CD14-positive monocyte (primary cell): ENCODE measurements around the gene PI4KA. TPM values are rescaled to one million over a fixed set of nuclear protein-coding genes. Genes with fewer than 3 reads are reported as not detected.
"Not testable (repeated sequence)": the region's sequence is repeated elsewhere in the genome, so short reads cannot be mapped to it uniquely, and the experiment has no call there.

Experiments
- DNase-seq, 3 donors: peaks; one replicate each; pipeline ENCODE4 v3.0.0-alpha.2; 2011 to 2022
- H2AFZ ChIP-seq: 2 replicates; pipeline ENCODE4 v1.6.0; 2012; ENCODE audit warnings: mild to moderate bottlenecking, low read depth, low read length, inconsistent platforms; ENCODE audit not compliant: insufficient read depth, poor library complexity, severe bottlenecking
- H3K27ac ChIP-seq, 2 donors: 1 replicate in 1 of 2; 2 replicates in 1 of 2; pipeline ENCODE4 v1.5.1; 2012 to 2013; ENCODE audit warnings: low read length in 2 of 2, control low read depth in 1 of 2, inconsistent platforms in 1 of 2, low read depth in 1 of 2, mild to moderate bottlenecking in 1 of 2
- H3K27me3 ChIP-seq, 2 donors: one replicate each; pipeline versions ENCODE4 v1.6.0 to v1.6.1; 2011 to 2013; ENCODE audit warnings: low read length in 2 of 2; ENCODE audit not compliant: control insufficient read depth in 2 of 2, insufficient read depth in 2 of 2
- H3K36me3 ChIP-seq, 2 donors: replicated peaks in 1 of 2; 1 replicate in 1 of 2; 2 replicates in 1 of 2; pipeline versions ENCODE4 v1.5.1 to v1.6.1; 2012 to 2013; ENCODE audit warnings: low read length in 2 of 2, control low read depth in 1 of 2, inconsistent platforms in 1 of 2, mild to moderate bottlenecking in 1 of 2; ENCODE audit not compliant: insufficient read depth in 2 of 2, control insufficient read depth in 1 of 2
- H3K4me1 ChIP-seq, 2 donors: 1 replicate in 1 of 2; 2 replicates in 1 of 2; pipeline versions ENCODE4 v1.5.1 to v1.6.1; 2012 to 2013; ENCODE audit warnings: low read length in 2 of 2, control low read depth in 1 of 2, inconsistent platforms in 1 of 2, mild to moderate bottlenecking in 1 of 2, moderate library complexity in 1 of 2; ENCODE audit not compliant: insufficient read depth in 2 of 2, control insufficient read depth in 1 of 2
- H3K4me2 ChIP-seq: replicated peaks from 2 replicates; pipeline ENCODE3; 2012; ENCODE audit warnings: low read length, moderate library complexity, mild to moderate bottlenecking; ENCODE audit not compliant: poor library complexity, severe bottlenecking; ENCODE audit errors: extremely low read depth
- H3K4me3 ChIP-seq, 3 experiments: fragments of 200-600 bp in 1 of 3; sonication (generic) in 1 of 3; replicated peaks in 1 of 3; 1 replicate in 2 of 3; 2 replicates in 1 of 3; pipeline ENCODE4 v1.5.1; 2011 to 2013; ENCODE audit warnings: low read length in 3 of 3, mild to moderate bottlenecking in 3 of 3, control low read depth in 2 of 3, low read depth in 2 of 3, inconsistent platforms in 1 of 3, moderate library complexity in 1 of 3
- H3K79me2 ChIP-seq: 2 replicates; pipeline ENCODE4 v1.6.0; 2012; ENCODE audit warnings: mild to moderate bottlenecking, control low read depth, inconsistent platforms, low read length, moderate library complexity; ENCODE audit not compliant: insufficient read depth
- H3K9ac ChIP-seq: 2 replicates; pipeline ENCODE4 v1.6.0; 2017; ENCODE audit warnings: low read length, mild to moderate bottlenecking; ENCODE audit not compliant: insufficient read depth, poor library complexity, severe bottlenecking
- H3K9me3 ChIP-seq, 2 donors: replicated peaks in 1 of 2; 1 replicate in 1 of 2; 2 replicates in 1 of 2; pipeline versions ENCODE4 v1.5.1 to v1.6.1; 2012 to 2013; ENCODE audit warnings: low read length in 2 of 2, control low read depth in 1 of 2; ENCODE audit not compliant: control insufficient read depth in 1 of 2, insufficient read depth in 1 of 2
- H4K20me1 ChIP-seq: 2 replicates; pipeline ENCODE4 v1.6.0; 2012; ENCODE audit warnings: mild to moderate bottlenecking, low read length, control low read depth, moderate library complexity; ENCODE audit not compliant: insufficient read depth
- H3K27ac Mint-ChIP-seq, 7 donors: one replicate each; pipeline ENCODE4 v1.8.0; 2020; ENCODE audit warnings: mild to moderate bottlenecking in 7 of 7, mixed read lengths in 7 of 7, moderate library complexity in 6 of 7, inconsistent platforms in 2 of 7
- H3K27me3 Mint-ChIP-seq, 3 donors: one replicate each; pipeline ENCODE4 v1.8.0; 2021 to 2022; ENCODE audit warnings: low read depth in 3 of 3, mild to moderate bottlenecking in 3 of 3, mixed read lengths in 3 of 3, moderate library complexity in 3 of 3, inconsistent platforms in 1 of 3
- H3K36me3 Mint-ChIP-seq, 2 donors: one replicate each; pipeline ENCODE4 v1.8.0; 2020; ENCODE audit warnings: mixed read lengths in 2 of 2, inconsistent platforms in 1 of 2, mild to moderate bottlenecking in 1 of 2
- H3K4me1 Mint-ChIP-seq: one replicate; pipeline ENCODE4 v1.8.0; 2020; ENCODE audit warnings: mild to moderate bottlenecking, mixed read lengths
- H3K4me3 Mint-ChIP-seq, 2 donors: one replicate each; pipeline ENCODE4 v1.8.0; 2020; ENCODE audit warnings: mild to moderate bottlenecking in 2 of 2, mixed read lengths in 2 of 2, moderate library complexity in 1 of 2
- H3K9me3 Mint-ChIP-seq, 7 donors: one replicate each; pipeline ENCODE4 v1.8.0; 2020 to 2022; ENCODE audit warnings: mixed read lengths in 7 of 7, mild to moderate bottlenecking in 6 of 7, moderate library complexity in 6 of 7, inconsistent platforms in 2 of 7
- WGBS: methylation state at CpG from one replicate; pipeline ENCODE4 v1.1.5; 2013; ENCODE audit warnings: missing lambda C conversion rate; ENCODE audit not compliant: insufficient coverage; 5-methylcytosine and 5-hydroxymethylcytosine counted together
- intact Hi-C, 2 donors: fragments of 100-400 bp; cut with micrococcal nuclease; formaldehyde crosslinking; loops; one replicate each; pipeline versions ENCODE4 v1.15.0 to v1.15.1; 2023
- polyA plus RNA-seq, 3 donors: library from polyadenylated mRNA; depleted of rRNA in 1 of 3; unstranded in 2 of 3; stranded (reverse) in 1 of 3; fragments of 300-500 nt in 2 of 3; fragments of >200 nt in 1 of 3; fragmentation: Illumina TruSeq in 2 of 3; gene quantifications; 1 replicate in 2 of 3; 2 replicates in 1 of 3; pipeline ENCODE4 v1.2.3, GENCODE V29; 2012 to 2021

The PI4KA gene
- polyA plus RNA-seq, 3 donors, result 22.8 to 74.4 (median 38.2) TPM

GRCh38 chr22:20703414-20703806, 155.2 kb downstream of the PI4KA start:
- intact Hi-C loops, result loop anchor here in 1 of 2 donors (5.0 to 10.0 kb wide), 2 partner anchors 276 to 1409 kb away; partner anchors contain the start of gene CLTCL1
- H3K4me3 ChIP-seq, result peak overlapping the region; percentile 21 to 75 (median 33)
- DNase-seq, result not testable (repeated sequence)

GRCh38 chr22:20702546-20703413, 155.8 kb downstream of the PI4KA start:
- peak overlapping the region; percentile 71 for H2AFZ ChIP-seq
- not testable (repeated sequence) for H4K20me1 ChIP-seq, H3K9me3 Mint-ChIP-seq, H3K36me3 ChIP-seq, H3K9me3 ChIP-seq, H3K79me2 ChIP-seq
- H3K9ac ChIP-seq, result peak overlapping the region; percentile 40
- intact Hi-C loops, result loop anchor here in 1 of 2 donors (5.0 to 10.0 kb wide), 2 partner anchors 275 to 1408 kb away; partner anchors contain the start of gene CLTCL1
- peak; percentile 92 to 95 (median 93) for DNase-seq
- peak overlapping the region; percentile 75 to 77 for H3K27ac ChIP-seq
- H3K27ac Mint-ChIP-seq, result peak overlapping the region; percentile 96 to 100 (median 98)
- H3K27me3 Mint-ChIP-seq, result peaks cover 17 to 27% (median 20%) of the 10 kb centered on the region in 3 donors
- 1% methylated on average over 15 of the region's 64 CpGs for WGBS
- peaks cover 16 to 20% of the 10 kb centered on the region in 2 donors for H3K36me3 Mint-ChIP-seq
- peak overlapping the region; percentile 63 for H3K4me2 ChIP-seq
- H3K27me3 ChIP-seq, result peaks cover 2 to 13% of the 10 kb centered on the region in 2 donors
- peaks cover 9 to 12% of the 10 kb centered on the region in 2 donors for H3K4me1 ChIP-seq
- peak overlapping the region; percentile 91 to 98 for H3K4me3 Mint-ChIP-seq
- peak overlapping the region; percentile 55 to 75 (median 69) for H3K4me3 ChIP-seq
- H3K4me1 Mint-ChIP-seq, result peaks cover 11% of the 10 kb centered on the region

More at GRCh38 chr22:20703414-20703806, 155.2 kb downstream of the PI4KA start:
- Histone ChIP-seq H3K27me3 (peaks cover 2 to 13% of the 10 kb centered on the region in 2 donors), H3K4me1 (peaks cover 9 to 12% of the 10 kb centered on the region in 2 donors), H3K4me2 (peak overlapping the region; percentile 63)
- Mint-ChIP-seq H3K27me3 (peaks cover 17 to 27% (median 20%) of the 10 kb centered on the region in 3 donors), H3K4me3 (peak overlapping the region; percentile 91 to 98), H3K4me1 (peaks cover 11% of the 10 kb centered on the region), H3K36me3 (peaks cover 19 to 25% of the 10 kb centered on the region in 2 donors), H3K27ac (peak overlapping the region in 1 of 7 donors; percentile 73)
- H3K9ac ChIP-seq, H3K9me3 Mint-ChIP-seq, H4K20me1 ChIP-seq, H2AFZ ChIP-seq, H3K9me3 ChIP-seq, H3K36me3 ChIP-seq, H3K27ac ChIP-seq, H3K79me2 ChIP-seq: not testable (repeated sequence)
- no CpG with 5 or more reads among the region's 25 CpGs for whole genome bisulfite sequencing

DNA sequence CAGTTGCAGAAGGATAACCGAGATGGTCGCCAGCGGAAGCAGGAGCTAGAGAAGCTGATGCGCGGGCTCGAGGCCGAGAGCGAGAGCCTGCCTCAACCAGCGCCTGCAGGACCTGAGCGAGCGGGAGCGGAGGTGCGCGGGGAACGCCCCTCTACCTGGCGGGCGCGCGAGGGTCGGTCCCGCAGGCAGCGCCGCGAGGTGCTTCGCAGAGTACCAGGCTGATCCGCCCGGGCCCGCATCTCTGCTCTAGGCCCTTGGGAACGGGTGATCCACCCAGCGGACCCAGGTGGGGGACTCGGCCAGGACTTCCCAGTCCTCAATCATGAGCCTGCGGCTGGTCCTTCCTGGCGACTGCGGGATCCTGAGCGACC, 156.5 kb downstream of the PI4KA start:
- not testable (repeated sequence) for H3K79me2 ChIP-seq, H3K9me3 ChIP-seq, DNase-seq, H3K36me3 ChIP-seq, H4K20me1 ChIP-seq, H3K9me3 Mint-ChIP-seq
- Histone ChIP-seq H3K4me2 (peak overlapping the region; percentile 63), H3K27me3 (peaks cover 2 to 13% of the 10 kb centered on the region in 2 donors), H3K4me3 (peak overlapping the region; percentile 55 to 75 (median 69)), H3K27ac (peak overlapping the region in 1 of 2 donors; percentile 75), H2AFZ (peak overlapping the region; percentile 71), H3K4me1 (peaks cover 12% of the 10 kb centered on the region in 2 donors), H3K9ac (peak overlapping the region; percentile 40)
- H3K4me3 Mint-ChIP-seq, result peak overlapping the region; percentile 91 to 98
- no CpG with 5 or more reads among the region's 35 CpGs for WGBS
- H3K27me3 Mint-ChIP-seq, result peaks cover 16 to 25% (median 20%) of the 10 kb centered on the region in 3 donors
- peak overlapping the region in 6 of 7 donors; percentile 57 to 99 (median 97) for H3K27ac Mint-ChIP-seq
- H3K4me1 Mint-ChIP-seq, result peaks cover 12% of the 10 kb centered on the region
- intact Hi-C loops, result loop anchor here in 1 of 2 donors (5.0 to 10.0 kb wide), 2 partner anchors 275 to 1407 kb away; partner anchors contain the start of gene CLTCL1
- H3K36me3 Mint-ChIP-seq, result peaks cover 13 to 15% of the 10 kb centered on the region in 2 donors

GRCh38 chr22:20701680-20702136, 156.9 kb downstream of the PI4KA start:
- Histone ChIP-seq H3K4me2 (peak overlapping the region; percentile 63), H3K27me3 (peaks cover 2 to 13% of the 10 kb centered on the region in 2 donors), H2AFZ (peak overlapping the region; percentile 56), H3K4me1 (peaks cover 12 to 14% of the 10 kb centered on the region in 2 donors), H3K4me3 (peak overlapping the region; percentile 55 to 75 (median 69))
- H3K36me3 Mint-ChIP-seq, result peaks cover 12 to 14% of the 10 kb centered on the region in 2 donors
- H3K9me3 ChIP-seq, H3K27ac ChIP-seq, H3K9ac ChIP-seq, H4K20me1 ChIP-seq, H3K79me2 ChIP-seq, H3K9me3 Mint-ChIP-seq, H3K36me3 ChIP-seq: not testable (repeated sequence)
- peaks cover 16 to 25% (median 20%) of the 10 kb centered on the region in 3 donors for H3K27me3 Mint-ChIP-seq
- peak overlapping the region in 3 of 7 donors; percentile 23 to 66 (median 57) for H3K27ac Mint-ChIP-seq
- intact Hi-C loops, result loop anchor here in 1 of 2 donors (5.0 to 10.0 kb wide), 2 partner anchors 274 to 1407 kb away; partner anchors contain the start of gene CLTCL1
- 0% methylated on average over 1 of the region's 21 CpGs for WGBS
- peak in 1 of 3 donors; percentile 26 for DNase-seq
- peaks cover 13% of the 10 kb centered on the region for H3K4me1 Mint-ChIP-seq
- peak overlapping the region; percentile 91 to 98 for H3K4me3 Mint-ChIP-seq
